Suprapubic skin (tissue), 3 donors: ENCODE measurements around the gene AGPAT2.

Source experiments
- POLR2A ChIP-seq, 2 donors: fragments of 450-650 bp; IDR thresholded peaks; one replicate each; pipeline ENCODE4 v1.6.1; 2017; ENCODE audit warnings: antibody characterized with exemption in 2 of 2, mild to moderate bottlenecking in 2 of 2, moderate library complexity in 2 of 2
- TF ChIP-seq, protein P1 (sequence below), 2 donors: fragments of 200-600 bp in 1 of 2; fragments of 450-650 bp in 1 of 2; sonication (generic) in 1 of 2; IDR thresholded peaks; one replicate each; pipeline ENCODE4 v1.5.1; 2016 to 2019; ENCODE audit warnings: antibody characterized with exemption in 2 of 2, mild to moderate bottlenecking in 1 of 2, moderate library complexity in 1 of 2

DNA sequence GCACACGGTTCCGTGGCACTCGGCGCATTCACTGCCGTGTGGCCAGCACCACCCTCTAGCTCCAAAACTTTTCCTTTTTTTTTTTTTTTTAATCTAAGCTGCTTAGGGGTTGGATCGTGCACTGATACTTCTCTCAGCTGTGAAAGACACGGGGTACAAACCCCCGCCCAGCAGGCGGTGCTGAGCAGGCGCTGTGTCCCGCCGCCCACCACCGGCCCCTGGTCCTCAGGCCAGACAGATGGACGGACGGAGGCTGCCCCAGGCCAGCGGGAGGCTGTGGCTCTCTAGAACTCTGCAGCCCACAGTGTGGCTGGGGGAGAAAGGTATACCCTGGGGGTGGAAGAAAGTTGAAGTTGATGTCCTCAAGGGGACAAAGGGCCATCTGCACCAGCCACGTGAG, 6.2 kb downstream of the AGPAT2 start:
- TF ChIP-seq POLR2A (IDR thresholded peaks at IDR 0.05): no peak
- TF ChIP-seq, protein P1, sequence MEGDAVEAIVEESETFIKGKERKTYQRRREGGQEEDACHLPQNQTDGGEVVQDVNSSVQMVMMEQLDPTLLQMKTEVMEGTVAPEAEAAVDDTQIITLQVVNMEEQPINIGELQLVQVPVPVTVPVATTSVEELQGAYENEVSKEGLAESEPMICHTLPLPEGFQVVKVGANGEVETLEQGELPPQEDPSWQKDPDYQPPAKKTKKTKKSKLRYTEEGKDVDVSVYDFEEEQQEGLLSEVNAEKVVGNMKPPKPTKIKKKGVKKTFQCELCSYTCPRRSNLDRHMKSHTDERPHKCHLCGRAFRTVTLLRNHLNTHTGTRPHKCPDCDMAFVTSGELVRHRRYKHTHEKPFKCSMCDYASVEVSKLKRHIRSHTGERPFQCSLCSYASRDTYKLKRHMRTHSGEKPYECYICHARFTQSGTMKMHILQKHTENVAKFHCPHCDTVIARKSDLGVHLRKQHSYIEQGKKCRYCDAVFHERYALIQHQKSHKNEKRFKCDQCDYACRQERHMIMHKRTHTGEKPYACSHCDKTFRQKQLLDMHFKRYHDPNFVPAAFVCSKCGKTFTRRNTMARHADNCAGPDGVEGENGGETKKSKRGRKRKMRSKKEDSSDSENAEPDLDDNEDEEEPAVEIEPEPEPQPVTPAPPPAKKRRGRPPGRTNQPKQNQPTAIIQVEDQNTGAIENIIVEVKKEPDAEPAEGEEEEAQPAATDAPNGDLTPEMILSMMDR (IDR thresholded peaks at IDR 0.05): no peak
